IMR-90 (cell line): ENCODE results near the gene SPTSSB. TPM values are rescaled to one million over a fixed set of nuclear protein-coding genes. Genes with fewer than 3 reads are reported as not detected.

Source experiments
- ATAC-seq: fragments of 200-7000 bp; cut with Tn5 transposase; 2 replicates; pipeline ENCODE4 v1.9.1; 2020; ENCODE audit warnings: low read depth, mild to moderate bottlenecking, moderate library complexity
- BruUV-seq: library from RNA; stranded (reverse); fragments of 400-500 nt; replicated peaks from 2 replicates; lab custom pipeline; 2021; lab: Mats Ljungman, UMichigan
- CTCF ChIA-PET: fragments of 300-600 bp; formaldehyde crosslinking; extraction: SDS; loops from one replicate; lab custom pipeline; 2021; ENCODE audit warnings: antibody characterized with exemption; lab: Yijun Ruan, JAX
- POLR2A ChIA-PET: fragments of 300-600 bp; sonication (Branson Sonifier 250); formaldehyde crosslinking; loops from one replicate; lab custom pipeline; 2022; ENCODE audit warnings: antibody characterized with exemption; ENCODE audit not compliant: unreplicated experiment; lab: Charles Lee
- DNase-seq: peaks from one replicate; pipeline ENCODE4 v3.0.0; 2013
- H2AFZ ChIP-seq: replicated peaks from 2 replicates; pipeline ENCODE3; 2013; ENCODE audit warnings: low read length, mild to moderate bottlenecking; ENCODE audit not compliant: poor library complexity
- H2AK5ac ChIP-seq: 2 replicates; pipeline ENCODE4 v1.6.1; 2013; ENCODE audit warnings: low read depth, low read length, inconsistent platforms
- H2AK9ac ChIP-seq: replicated peaks from 2 replicates; pipeline ENCODE3; 2013; ENCODE audit warnings: mild to moderate bottlenecking, low read depth, low read length, moderate library complexity; ENCODE audit not compliant: poor library complexity
- H2BK120ac ChIP-seq: 2 replicates; pipeline ENCODE4 v1.6.1; 2013; ENCODE audit warnings: low read depth, low read length, inconsistent platforms
- H2BK15ac ChIP-seq: 3 replicates; pipeline ENCODE4 v1.6.1; 2013; ENCODE audit warnings: low read depth, low read length, inconsistent platforms
- H2BK20ac ChIP-seq: 2 replicates; pipeline ENCODE4 v1.6.1; 2013; ENCODE audit warnings: low read depth, mild to moderate bottlenecking, inconsistent platforms, low read length, moderate library complexity
- H2BK5ac ChIP-seq: 2 replicates; pipeline ENCODE4 v1.6.1; 2013; ENCODE audit warnings: mild to moderate bottlenecking, low read depth, low read length, inconsistent platforms; ENCODE audit not compliant: poor library complexity, severe bottlenecking
- H3K14ac ChIP-seq: replicated peaks from 2 replicates; pipeline ENCODE4 v1.6.1; 2013; ENCODE audit warnings: low read depth, low read length, inconsistent platforms
- H3K18ac ChIP-seq: 2 replicates; pipeline ENCODE4 v1.6.1; 2013; ENCODE audit warnings: low read depth, low read length, control low read depth
- H3K23ac ChIP-seq: 2 replicates; pipeline ENCODE4 v1.6.1; 2013; ENCODE audit warnings: low read depth, low read length, inconsistent platforms
- H3K27ac ChIP-seq: 2 replicates; pipeline ENCODE4 v1.5.1; 2013; ENCODE audit warnings: mild to moderate bottlenecking, control low read depth, low read length; ENCODE audit not compliant: insufficient read depth
- H3K27me3 ChIP-seq: 2 replicates; pipeline ENCODE4 v1.6.1; 2013; ENCODE audit warnings: low read length; ENCODE audit not compliant: control insufficient read depth, insufficient read depth
- H3K36me3 ChIP-seq: 2 replicates; pipeline ENCODE4 v1.6.1; 2013; ENCODE audit warnings: low read length, mixed read lengths; ENCODE audit not compliant: control insufficient read depth, insufficient read depth
- H3K4ac ChIP-seq: 2 replicates; pipeline ENCODE4 v1.6.1; 2013; ENCODE audit warnings: low read depth, low read length, inconsistent platforms
- H3K4me1 ChIP-seq: 2 replicates; pipeline ENCODE4 v1.6.1; 2013; ENCODE audit warnings: low read length, mixed read lengths; ENCODE audit not compliant: control insufficient read depth, insufficient read depth
- H3K4me2 ChIP-seq: 2 replicates; pipeline ENCODE4 v1.6.1; 2013; ENCODE audit warnings: low read depth, mild to moderate bottlenecking, control low read depth, low read length, moderate library complexity
- H3K4me3 ChIP-seq: 2 replicates; pipeline ENCODE4 v1.5.1; 2013; ENCODE audit warnings: low read depth, mild to moderate bottlenecking, control low read depth, low read length, moderate library complexity; ENCODE audit not compliant: insufficient read depth
- H3K56ac ChIP-seq: 2 replicates; pipeline ENCODE4 v1.6.1; 2013; ENCODE audit warnings: low read length, inconsistent platforms; ENCODE audit not compliant: insufficient read depth; ENCODE audit errors: extremely low read depth
- H3K79me1 ChIP-seq, 2 experiments: 2 replicates each; pipeline ENCODE4 v1.6.1; 2013; ENCODE audit warnings: low read length in 2 of 2, inconsistent platforms in 1 of 2, low read depth in 1 of 2
- H3K9ac ChIP-seq: 2 replicates; pipeline ENCODE4 v1.6.1; 2013; ENCODE audit warnings: low read depth, low read length, control low read depth
- H3K9me1 ChIP-seq: 2 replicates; pipeline ENCODE4 v1.6.1; 2013; ENCODE audit warnings: low read length, inconsistent platforms; ENCODE audit not compliant: insufficient read depth
- H3K9me3 ChIP-seq: 2 replicates; pipeline ENCODE4 v1.6.1; 2013; ENCODE audit warnings: low read length; ENCODE audit not compliant: control insufficient read depth, insufficient read depth
- H4K20me1 ChIP-seq: 2 replicates; pipeline ENCODE4 v1.6.1; 2013; ENCODE audit warnings: low read length, inconsistent platforms; ENCODE audit not compliant: insufficient read depth
- H4K5ac ChIP-seq: 2 replicates; pipeline ENCODE4 v1.6.1; 2013; ENCODE audit warnings: mild to moderate bottlenecking, low read depth, low read length, control low read depth
- H4K8ac ChIP-seq, 2 experiments: 2 replicates each; pipeline ENCODE4 v1.6.1; 2013; ENCODE audit warnings: low read depth in 2 of 2, low read length in 2 of 2, control low read depth in 1 of 2, inconsistent platforms in 1 of 2
- H4K91ac ChIP-seq: 2 replicates; pipeline ENCODE4 v1.6.1; 2013; ENCODE audit warnings: low read depth, low read length, inconsistent platforms; ENCODE audit not compliant: insufficient read depth
- BHLHE40 ChIP-seq: fragments of 150-350 bp; IDR thresholded peaks from 2 replicates; pipeline ENCODE4 v1.6.1; 2016; ENCODE audit warnings: mild to moderate bottlenecking, low read depth, low read length
- CEBPB ChIP-seq: IDR thresholded peaks from 2 replicates; pipeline ENCODE4 v1.6.1; 2012; ENCODE audit warnings: low read depth, low read length, improper control_type of control experiment
- FOS ChIP-seq: fragments of 150-350 bp; IDR thresholded peaks from 2 replicates; pipeline ENCODE4 v1.6.1; 2016; ENCODE audit warnings: low read depth, low read length
- MXI1 ChIP-seq: IDR thresholded peaks from 2 replicates; pipeline ENCODE4 v1.6.1; 2012; ENCODE audit warnings: low read depth, mild to moderate bottlenecking, low read length, moderate library complexity, borderline replicate concordance
- RAD21 ChIP-seq: IDR thresholded peaks from 2 replicates; pipeline ENCODE4 v1.6.1; 2012; ENCODE audit warnings: low read length, improper control_type of control experiment
- RCOR1 ChIP-seq: IDR thresholded peaks from 2 replicates; pipeline ENCODE4 v1.6.1; 2012; ENCODE audit warnings: mild to moderate bottlenecking, low read length, improper control_type of control experiment; ENCODE audit not compliant: insufficient replicate concordance
- dilution Hi-C: fragments of 300-500 bp; cut with HindIII; formaldehyde crosslinking; loops from one replicate; pipeline ENCODE4 v1.14.3; 2018; ENCODE audit warnings: low sequenced_read_pairs; ENCODE audit not compliant: unreplicated experiment
- in situ Hi-C: fragments of 300-500 bp; cut with MboI; formaldehyde crosslinking; loops from 3 replicates; pipeline ENCODE4 v1.14.3; 2019; ENCODE audit warnings: low sequenced_read_pairs, inconsistent platforms, mixed read lengths
- intact Hi-C: fragments of 100-400 bp; cut with micrococcal nuclease; formaldehyde crosslinking; loops from 2 replicates; pipeline ENCODE4 v1.10.0; 2022
- polyA plus RNA-seq, 3 experiments: library from polyadenylated mRNA; depleted of rRNA; stranded (reverse); fragments of >200 nt; gene quantifications; 2 replicates each; pipeline ENCODE4 v1.2.3, GENCODE V29; 2012; ENCODE audit warnings: low replicate concordance in 1 of 3
- total RNA-seq: library from RNA; depleted of rRNA; stranded (reverse); fragments of >200 nt; gene quantifications from 2 replicates; pipeline ENCODE4 v1.2.3, GENCODE V29; 2012; rRNA removed
- TF ChIP-seq, protein P1 (sequence below): fragments of 150-350 bp; IDR thresholded peaks from 2 replicates; pipeline ENCODE4 v1.6.1; 2016; ENCODE audit warnings: low read depth, mild to moderate bottlenecking, low read length, moderate library complexity, borderline replicate concordance

SPTSSB gene
- total and polyA plus RNA-seq, 2 of the 4 experiments (the other 2 are of a cell fraction) = not detected

DNA sequence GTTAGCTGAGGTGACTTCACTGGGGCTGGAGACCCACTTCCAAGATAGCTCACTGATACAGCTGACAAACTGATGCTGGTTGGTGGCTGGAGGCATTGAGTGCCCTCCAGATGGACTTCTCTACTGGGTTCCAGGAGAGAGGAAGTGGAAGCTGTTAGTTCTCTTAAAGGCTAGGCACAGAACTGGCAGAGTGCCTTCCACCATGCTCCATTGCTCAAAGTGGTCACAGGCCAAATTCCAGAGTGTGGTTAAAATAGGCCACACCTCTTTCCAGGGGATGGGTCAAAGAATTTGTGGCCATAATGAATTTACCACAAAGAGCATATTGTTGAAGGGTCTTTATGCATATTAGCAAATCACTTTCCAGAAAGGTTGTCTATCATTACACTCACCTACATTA is 76.0 kb downstream of the SPTSSB start:
- TF ChIP-seq FOS (no peak), BHLHE40 (no peak), RAD21 (no peak), CEBPB (no peak), MXI1 (no peak), RCOR1 (no peak)
- TF ChIP-seq, protein P1, sequence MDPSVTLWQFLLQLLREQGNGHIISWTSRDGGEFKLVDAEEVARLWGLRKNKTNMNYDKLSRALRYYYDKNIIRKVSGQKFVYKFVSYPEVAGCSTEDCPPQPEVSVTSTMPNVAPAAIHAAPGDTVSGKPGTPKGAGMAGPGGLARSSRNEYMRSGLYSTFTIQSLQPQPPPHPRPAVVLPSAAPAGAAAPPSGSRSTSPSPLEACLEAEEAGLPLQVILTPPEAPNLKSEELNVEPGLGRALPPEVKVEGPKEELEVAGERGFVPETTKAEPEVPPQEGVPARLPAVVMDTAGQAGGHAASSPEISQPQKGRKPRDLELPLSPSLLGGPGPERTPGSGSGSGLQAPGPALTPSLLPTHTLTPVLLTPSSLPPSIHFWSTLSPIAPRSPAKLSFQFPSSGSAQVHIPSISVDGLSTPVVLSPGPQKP = no peak
- Histone ChIP-seq H3K4me3 (no peak overlapping the region), H3K36me3 (no peaks in the 10 kb centered on the region), H4K5ac (no peak overlapping the region), H2AFZ (no peak overlapping the region), H3K9ac (no peak overlapping the region), H3K14ac (no peak overlapping the region), H2BK120ac (no peak overlapping the region), H2AK5ac (no peak overlapping the region), H3K4ac (no peak overlapping the region), H4K8ac (no peak overlapping the region), H3K4me2 (no peak overlapping the region), H3K79me1 (no peaks in the 10 kb centered on the region), H4K91ac (no peak overlapping the region), H3K23ac (no peak overlapping the region), H2AK9ac (no peak overlapping the region), H3K56ac (no peak overlapping the region), H3K9me1 (0 out of 2 replicates have a peak, but pooled peaks cover 2% of the 10 kb centered on the region), H2BK20ac (no peak overlapping the region), H2BK15ac (no peak overlapping the region), H3K27me3 (no peaks in the 10 kb centered on the region), H3K27ac (no peak overlapping the region), H2BK5ac (no peak overlapping the region), H4K20me1 (no peaks in the 10 kb centered on the region), H3K18ac (no peak overlapping the region), H3K9me3 (no peaks in the 10 kb centered on the region), H3K4me1 (no peaks in the 10 kb centered on the region)
- no TSS peak for BruUV-seq
- no peak for DNase-seq
- in situ Hi-C loops = no loop called here
- dilution Hi-C loops = no loop called here
- ATAC-seq = no peak
- POLR2A ChIA-PET = no interaction called here
- CTCF ChIA-PET = no interaction called here
- intact Hi-C loops = no loop called here

Other genes starting within 250 kb of the SPTSSB start
- gene NMD3, start 150.2 kb downstream of the SPTSSB start, total RNA-seq = 95.0 and 103 TPM in 2 replicates
- 26.5 and 33.8 TPM in 2 replicates for gene NMD3, start 150.2 kb downstream of the SPTSSB start, polyA plus RNA-seq (2012; rRNA removed)
- not detected in 2 replicates for gene OTOL1, start 125.3 kb upstream of the SPTSSB start, total RNA-seq
- not detected in 2 replicates for gene OTOL1, start 125.3 kb upstream of the SPTSSB start, polyA plus RNA-seq (2012; rRNA removed)